NB4 (cell line): Measurements from ENCODE around the gene ZBTB34.

Experiments used
- CTCF ChIP-seq: IDR thresholded peaks from one replicate; pipeline ENCODE4 v1.5.1; 2012; ENCODE audit warnings: low read depth, low read length
- MAX ChIP-seq: IDR thresholded peaks from 2 replicates; pipeline ENCODE4 v1.6.1; 2011; ENCODE audit warnings: low read depth, low read length
- MYC ChIP-seq: IDR thresholded peaks from 2 replicates; pipeline ENCODE4 v1.6.1; 2011; ENCODE audit warnings: low read depth, low read length
- POLR2A ChIP-seq: IDR thresholded peaks from 2 replicates; pipeline ENCODE4 v1.6.1; 2011; ENCODE audit warnings: mild to moderate bottlenecking; ENCODE audit not compliant: insufficient read length; ENCODE audit errors: extremely low read depth

- TF ChIP-seq CTCF (no peak), POLR2A (no peak), MAX (no peak), MYC (no peak)
Measured at GRCh38 chr9:126886034-126886822, 25.8 kb downstream of the ZBTB34 start.
